T-helper 1 cell (primary cell): ENCODE measurements around the gene MYL5.
"Not testable (repeated sequence)": the region's sequence is repeated elsewhere in the genome, so short reads cannot be mapped to it uniquely, and the experiment has no call there.

Source experiments
- DNase-seq, 5 donors: peaks; one replicate each; pipeline ENCODE4 v3.0.0-alpha.2; 2012 to 2020

MYL5 gene

GRCh38 chr4:730511-730910 lies 56.2 kb downstream of the MYL5 start:
- no peak for DNase-seq

DNA sequence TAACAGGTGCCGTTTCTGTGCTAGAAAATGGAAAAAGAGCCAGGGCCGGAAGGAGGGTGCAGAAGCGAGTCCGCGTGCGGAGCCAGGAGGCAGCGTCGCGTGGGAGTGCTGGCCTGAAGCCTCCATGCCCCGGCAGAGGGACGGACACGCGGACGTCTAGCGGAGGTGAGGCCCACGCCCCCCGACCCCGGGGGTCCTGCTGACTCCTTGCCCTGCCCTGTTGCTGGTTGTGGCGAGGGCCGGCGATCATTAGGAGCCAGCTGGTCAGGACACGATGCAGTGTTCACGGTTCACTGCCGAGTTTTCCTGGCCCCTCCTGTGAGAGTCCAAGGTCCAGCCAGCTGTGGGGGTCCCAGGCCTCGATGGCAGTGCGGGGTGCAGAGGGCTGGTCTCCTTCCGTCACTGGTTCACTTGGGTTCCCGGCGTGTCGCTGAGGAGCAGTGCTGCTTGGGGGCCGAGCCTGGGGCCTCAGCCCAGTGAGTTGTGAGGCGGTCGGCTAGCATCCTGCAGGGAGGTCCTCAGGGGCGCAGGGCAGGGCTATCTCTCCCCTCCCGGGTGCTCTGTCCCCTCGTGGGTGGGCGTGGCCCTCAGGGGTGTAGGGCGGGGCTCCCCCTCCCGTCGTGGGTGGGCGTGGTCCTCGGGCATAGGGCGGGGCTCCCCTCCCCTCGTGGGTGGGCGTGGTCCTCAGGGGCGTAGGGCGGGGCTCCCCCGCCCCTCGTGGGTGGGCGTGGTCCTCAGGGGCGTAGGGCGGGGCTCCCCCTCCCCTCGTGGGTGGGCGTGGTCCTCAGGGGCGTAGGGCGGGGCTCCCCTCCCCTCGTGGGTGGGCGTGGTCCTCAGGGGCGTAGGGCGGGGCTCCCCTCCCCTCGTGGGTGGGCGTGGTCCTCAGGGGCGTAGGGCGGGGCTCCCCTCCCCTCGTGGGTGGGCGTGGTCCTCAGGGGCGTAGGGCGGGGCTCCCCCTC lies 56.9 kb downstream of the MYL5 start:
- not testable (repeated sequence) for DNase-seq
